ENCODE results near the gene HPSE. TPM values are rescaled to one million over a fixed set of nuclear protein-coding genes. Genes with fewer than 3 reads are reported as not detected.

HPSE gene
- total and polyA plus RNA-seq, 2 experiments from 2014 or later = 2.2 to 2.9 TPM

DNA sequence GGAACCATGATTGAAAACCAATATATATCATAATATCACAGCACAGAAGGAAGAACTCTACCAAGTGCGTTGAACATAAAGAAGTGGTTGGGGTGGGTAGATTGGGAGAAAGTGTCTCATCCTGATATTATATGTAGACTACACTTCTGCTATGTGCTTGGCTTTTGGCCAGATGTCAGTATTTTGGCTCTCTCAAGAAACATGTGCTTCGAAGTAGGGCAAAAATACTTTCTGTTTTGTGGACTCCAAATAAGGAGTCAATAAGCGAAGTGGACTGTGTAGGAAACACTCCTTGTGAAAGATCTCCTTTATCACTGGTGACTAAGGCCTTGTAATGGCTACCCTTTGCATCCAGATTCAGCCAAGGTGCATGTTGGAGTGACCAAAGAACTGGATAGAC is 7.8 kb upstream of the HPSE start (continued):
- TF ChIP-seq, protein P1, sequence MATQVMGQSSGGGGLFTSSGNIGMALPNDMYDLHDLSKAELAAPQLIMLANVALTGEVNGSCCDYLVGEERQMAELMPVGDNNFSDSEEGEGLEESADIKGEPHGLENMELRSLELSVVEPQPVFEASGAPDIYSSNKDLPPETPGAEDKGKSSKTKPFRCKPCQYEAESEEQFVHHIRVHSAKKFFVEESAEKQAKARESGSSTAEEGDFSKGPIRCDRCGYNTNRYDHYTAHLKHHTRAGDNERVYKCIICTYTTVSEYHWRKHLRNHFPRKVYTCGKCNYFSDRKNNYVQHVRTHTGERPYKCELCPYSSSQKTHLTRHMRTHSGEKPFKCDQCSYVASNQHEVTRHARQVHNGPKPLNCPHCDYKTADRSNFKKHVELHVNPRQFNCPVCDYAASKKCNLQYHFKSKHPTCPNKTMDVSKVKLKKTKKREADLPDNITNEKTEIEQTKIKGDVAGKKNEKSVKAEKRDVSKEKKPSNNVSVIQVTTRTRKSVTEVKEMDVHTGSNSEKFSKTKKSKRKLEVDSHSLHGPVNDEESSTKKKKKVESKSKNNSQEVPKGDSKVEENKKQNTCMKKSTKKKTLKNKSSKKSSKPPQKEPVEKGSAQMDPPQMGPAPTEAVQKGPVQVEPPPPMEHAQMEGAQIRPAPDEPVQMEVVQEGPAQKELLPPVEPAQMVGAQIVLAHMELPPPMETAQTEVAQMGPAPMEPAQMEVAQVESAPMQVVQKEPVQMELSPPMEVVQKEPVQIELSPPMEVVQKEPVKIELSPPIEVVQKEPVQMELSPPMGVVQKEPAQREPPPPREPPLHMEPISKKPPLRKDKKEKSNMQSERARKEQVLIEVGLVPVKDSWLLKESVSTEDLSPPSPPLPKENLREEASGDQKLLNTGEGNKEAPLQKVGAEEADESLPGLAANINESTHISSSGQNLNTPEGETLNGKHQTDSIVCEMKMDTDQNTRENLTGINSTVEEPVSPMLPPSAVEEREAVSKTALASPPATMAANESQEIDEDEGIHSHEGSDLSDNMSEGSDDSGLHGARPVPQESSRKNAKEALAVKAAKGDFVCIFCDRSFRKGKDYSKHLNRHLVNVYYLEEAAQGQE (IDR thresholded peaks at IDR 0.05; ENCODE audit: unreplicated experiment) = no peak
- TF ChIP-seq, protein P2, sequence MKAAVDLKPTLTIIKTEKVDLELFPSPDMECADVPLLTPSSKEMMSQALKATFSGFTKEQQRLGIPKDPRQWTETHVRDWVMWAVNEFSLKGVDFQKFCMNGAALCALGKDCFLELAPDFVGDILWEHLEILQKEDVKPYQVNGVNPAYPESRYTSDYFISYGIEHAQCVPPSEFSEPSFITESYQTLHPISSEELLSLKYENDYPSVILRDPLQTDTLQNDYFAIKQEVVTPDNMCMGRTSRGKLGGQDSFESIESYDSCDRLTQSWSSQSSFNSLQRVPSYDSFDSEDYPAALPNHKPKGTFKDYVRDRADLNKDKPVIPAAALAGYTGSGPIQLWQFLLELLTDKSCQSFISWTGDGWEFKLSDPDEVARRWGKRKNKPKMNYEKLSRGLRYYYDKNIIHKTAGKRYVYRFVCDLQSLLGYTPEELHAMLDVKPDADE (IDR thresholded peaks at IDR 0.05) = no peak

DNA sequence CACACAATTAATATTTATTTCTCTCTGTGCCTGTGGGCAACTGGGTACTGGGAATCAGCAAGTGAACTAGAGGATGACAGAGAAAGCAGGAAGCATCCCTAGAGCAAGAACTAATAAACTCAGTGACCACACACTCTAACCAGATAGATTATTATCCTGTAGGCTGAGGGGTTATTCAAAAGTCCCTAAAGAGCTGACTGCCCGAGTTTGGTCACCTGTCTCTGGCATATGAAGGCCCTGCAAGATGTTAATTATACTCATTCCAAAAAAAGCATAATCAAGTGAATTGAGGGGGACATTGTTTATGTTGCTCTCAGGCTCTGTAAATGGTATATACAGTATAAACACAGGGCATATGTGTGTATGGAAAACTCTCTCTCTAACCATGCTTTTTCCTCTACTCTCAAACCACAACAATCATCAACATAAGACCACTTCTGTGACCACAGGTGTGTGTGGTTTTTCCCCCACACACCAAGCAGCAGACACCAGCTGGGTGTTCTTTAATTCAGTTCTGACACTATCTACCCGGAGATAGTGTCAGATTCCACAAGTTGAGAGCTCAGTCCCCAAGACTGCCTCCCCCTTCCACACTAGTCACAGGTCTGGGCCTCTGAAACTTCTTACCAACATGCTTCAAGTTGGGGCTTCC is 6.2 kb upstream of the HPSE start:
- DNase-seq (ENCODE audit: low spot score) = no peak
- no peak overlapping the region for H3K4me3 Mint-ChIP-seq
- TF ChIP-seq ZNF114 (CRISPR knock-in tag; IDR thresholded peaks at IDR 0.05) = no peak
- no peak for TF ChIP-seq EZH2 (IDR thresholded peaks at IDR 0.05; ENCODE audit: low read depth, unreplicated experiment)
- TF ChIP-seq CREB1 (CRISPR knock-in tag; IDR thresholded peaks at IDR 0.05; ENCODE audit: low read depth) = no peak
- no peak for TF ChIP-seq STAT1 (IDR thresholded peaks at IDR 0.05; ENCODE audit: unreplicated experiment)
- TF ChIP-seq, protein P2 (IDR thresholded peaks at IDR 0.05) = no peak
- TF ChIP-seq, protein P3, sequence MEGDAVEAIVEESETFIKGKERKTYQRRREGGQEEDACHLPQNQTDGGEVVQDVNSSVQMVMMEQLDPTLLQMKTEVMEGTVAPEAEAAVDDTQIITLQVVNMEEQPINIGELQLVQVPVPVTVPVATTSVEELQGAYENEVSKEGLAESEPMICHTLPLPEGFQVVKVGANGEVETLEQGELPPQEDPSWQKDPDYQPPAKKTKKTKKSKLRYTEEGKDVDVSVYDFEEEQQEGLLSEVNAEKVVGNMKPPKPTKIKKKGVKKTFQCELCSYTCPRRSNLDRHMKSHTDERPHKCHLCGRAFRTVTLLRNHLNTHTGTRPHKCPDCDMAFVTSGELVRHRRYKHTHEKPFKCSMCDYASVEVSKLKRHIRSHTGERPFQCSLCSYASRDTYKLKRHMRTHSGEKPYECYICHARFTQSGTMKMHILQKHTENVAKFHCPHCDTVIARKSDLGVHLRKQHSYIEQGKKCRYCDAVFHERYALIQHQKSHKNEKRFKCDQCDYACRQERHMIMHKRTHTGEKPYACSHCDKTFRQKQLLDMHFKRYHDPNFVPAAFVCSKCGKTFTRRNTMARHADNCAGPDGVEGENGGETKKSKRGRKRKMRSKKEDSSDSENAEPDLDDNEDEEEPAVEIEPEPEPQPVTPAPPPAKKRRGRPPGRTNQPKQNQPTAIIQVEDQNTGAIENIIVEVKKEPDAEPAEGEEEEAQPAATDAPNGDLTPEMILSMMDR (conservative IDR thresholded peaks at IDR 0.05; ENCODE audit: low read depth in 2 of 2) = no peak
- no peak for TF ChIP-seq JUNB (IDR thresholded peaks at IDR 0.05; ENCODE audit: unreplicated experiment)
- no peak for TF ChIP-seq NANOG (IDR thresholded peaks at IDR 0.05; ENCODE audit: borderline replicate concordance)
- TF ChIP-seq, protein P4, sequence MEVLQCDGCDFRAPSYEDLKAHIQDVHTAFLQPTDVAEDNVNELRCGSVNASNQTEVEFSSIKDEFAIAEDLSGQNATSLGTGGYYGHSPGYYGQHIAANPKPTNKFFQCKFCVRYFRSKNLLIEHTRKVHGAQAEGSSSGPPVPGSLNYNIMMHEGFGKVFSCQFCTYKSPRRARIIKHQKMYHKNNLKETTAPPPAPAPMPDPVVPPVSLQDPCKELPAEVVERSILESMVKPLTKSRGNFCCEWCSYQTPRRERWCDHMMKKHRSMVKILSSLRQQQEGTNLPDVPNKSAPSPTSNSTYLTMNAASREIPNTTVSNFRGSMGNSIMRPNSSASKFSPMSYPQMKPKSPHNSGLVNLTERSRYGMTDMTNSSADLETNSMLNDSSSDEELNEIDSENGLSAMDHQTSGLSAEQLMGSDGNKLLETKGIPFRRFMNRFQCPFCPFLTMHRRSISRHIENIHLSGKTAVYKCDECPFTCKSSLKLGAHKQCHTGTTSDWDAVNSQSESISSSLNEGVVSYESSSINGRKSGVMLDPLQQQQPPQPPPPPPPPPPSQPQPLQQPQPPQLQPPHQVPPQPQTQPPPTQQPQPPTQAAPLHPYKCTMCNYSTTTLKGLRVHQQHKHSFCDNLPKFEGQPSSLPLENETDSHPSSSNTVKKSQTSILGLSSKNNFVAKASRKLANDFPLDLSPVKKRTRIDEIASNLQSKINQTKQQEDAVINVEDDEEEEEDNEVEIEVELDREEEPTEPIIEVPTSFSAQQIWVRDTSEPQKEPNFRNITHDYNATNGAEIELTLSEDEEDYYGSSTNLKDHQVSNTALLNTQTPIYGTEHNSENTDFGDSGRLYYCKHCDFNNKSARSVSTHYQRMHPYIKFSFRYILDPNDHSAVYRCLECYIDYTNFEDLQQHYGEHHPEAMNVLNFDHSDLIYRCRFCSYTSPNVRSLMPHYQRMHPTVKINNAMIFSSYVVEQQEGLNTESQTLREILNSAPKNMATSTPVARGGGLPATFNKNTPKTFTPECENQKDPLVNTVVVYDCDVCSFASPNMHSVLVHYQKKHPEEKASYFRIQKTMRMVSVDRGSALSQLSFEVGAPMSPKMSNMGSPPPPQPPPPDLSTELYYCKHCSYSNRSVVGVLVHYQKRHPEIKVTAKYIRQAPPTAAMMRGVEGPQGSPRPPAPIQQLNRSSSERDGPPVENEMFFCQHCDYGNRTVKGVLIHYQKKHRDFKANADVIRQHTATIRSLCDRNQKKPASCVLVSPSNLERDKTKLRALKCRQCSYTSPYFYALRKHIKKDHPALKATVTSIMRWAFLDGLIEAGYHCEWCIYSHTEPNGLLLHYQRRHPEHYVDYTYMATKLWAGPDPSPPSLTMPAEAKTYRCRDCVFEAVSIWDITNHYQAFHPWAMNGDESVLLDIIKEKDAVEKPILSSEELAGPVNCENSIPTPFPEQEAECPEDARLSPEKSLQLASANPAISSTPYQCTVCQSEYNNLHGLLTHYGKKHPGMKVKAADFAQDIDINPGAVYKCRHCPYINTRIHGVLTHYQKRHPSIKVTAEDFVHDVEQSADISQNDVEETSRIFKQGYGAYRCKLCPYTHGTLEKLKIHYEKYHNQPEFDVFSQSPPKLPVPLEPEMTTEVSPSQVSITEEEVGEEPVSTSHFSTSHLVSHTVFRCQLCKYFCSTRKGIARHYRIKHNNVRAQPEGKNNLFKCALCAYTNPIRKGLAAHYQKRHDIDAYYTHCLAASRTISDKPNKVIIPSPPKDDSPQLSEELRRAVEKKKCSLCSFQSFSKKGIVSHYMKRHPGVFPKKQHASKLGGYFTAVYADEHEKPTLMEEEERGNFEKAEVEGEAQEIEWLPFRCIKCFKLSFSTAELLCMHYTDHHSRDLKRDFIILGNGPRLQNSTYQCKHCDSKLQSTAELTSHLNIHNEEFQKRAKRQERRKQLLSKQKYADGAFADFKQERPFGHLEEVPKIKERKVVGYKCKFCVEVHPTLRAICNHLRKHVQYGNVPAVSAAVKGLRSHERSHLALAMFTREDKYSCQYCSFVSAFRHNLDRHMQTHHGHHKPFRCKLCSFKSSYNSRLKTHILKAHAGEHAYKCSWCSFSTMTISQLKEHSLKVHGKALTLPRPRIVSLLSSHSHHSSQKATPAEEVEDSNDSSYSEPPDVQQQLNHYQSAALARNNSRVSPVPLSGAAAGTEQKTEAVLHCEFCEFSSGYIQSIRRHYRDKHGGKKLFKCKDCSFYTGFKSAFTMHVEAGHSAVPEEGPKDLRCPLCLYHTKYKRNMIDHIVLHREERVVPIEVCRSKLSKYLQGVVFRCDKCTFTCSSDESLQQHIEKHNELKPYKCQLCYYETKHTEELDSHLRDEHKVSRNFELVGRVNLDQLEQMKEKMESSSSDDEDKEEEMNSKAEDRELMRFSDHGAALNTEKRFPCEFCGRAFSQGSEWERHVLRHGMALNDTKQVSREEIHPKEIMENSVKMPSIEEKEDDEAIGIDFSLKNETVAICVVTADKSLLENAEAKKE (CRISPR knock-in tag; IDR thresholded peaks at IDR 0.05) = no peak

More for the DNA sequence above, 6.2 kb upstream of the HPSE start:
- no peaks in the 10 kb centered on the region for H3F3A ChIP-seq (replicated peaks; ENCODE audit: low read depth)
- H3K4me3 ChIP-seq = no peak overlapping the region
- ATAC-seq = no peak
- no peaks in the 10 kb centered on the region for H3K36me3 ChIP-seq (ENCODE audit: insufficient read depth)
- Mint-ChIP-seq H3K36me3 (ENCODE audit: low read depth) (no peaks in the 10 kb centered on the region), H3K9me3 (peaks cover 4% of the 10 kb centered on the region; the same call in 2 of the 3 replicates), H3K27ac (no peak overlapping the region), H3K27me3 (ENCODE audit: insufficient read depth, low read depth, poor library complexity) (peaks cover 6% of the 10 kb centered on the region), H3K4me1 (0 out of 3 replicates have a peak, but pooled peaks cover under 1% of the 10 kb centered on the region)
- no peak overlapping the region for H3K4me2 ChIP-seq
- peaks cover 9% of the 10 kb centered on the region for H3K27me3 ChIP-seq (ENCODE audit: insufficient read depth)
- no peak overlapping the region for H3K27ac ChIP-seq (ENCODE audit: low read depth)
- no peaks in the 10 kb centered on the region for H4K20me1 ChIP-seq (replicated peaks; ENCODE audit: insufficient read depth)
- no peak overlapping the region for H2AFZ ChIP-seq
- H3K4me1 ChIP-seq (ENCODE audit: insufficient read depth) = no peaks in the 10 kb centered on the region
- H3K9me2 ChIP-seq (ENCODE audit: insufficient read depth) = peaks cover 4% of the 10 kb centered on the region; the same call in 1 of the 2 replicates
- no peaks in the 10 kb centered on the region for H3K79me2 ChIP-seq (replicated peaks; ENCODE audit: insufficient read depth)

Data from GM23338 (cell line).